Skeletal muscle cell (primary cell): ENCODE data around the gene RDH13.
"Not testable (repeated sequence)": the region's sequence is repeated elsewhere in the genome, so short reads cannot be mapped to it uniquely, and the experiment has no call there.

ENCODE experiments used
- DNase-seq: peaks from one replicate; pipeline ENCODE4 v3.0.0-alpha.2; 2010; ENCODE audit warnings: low read depth
- H3K4me3 ChIP-seq: 2 replicates; pipeline ENCODE4 v1.5.1; 2011; ENCODE audit warnings: low read depth, mild to moderate bottlenecking, control low read depth, low read length, moderate library complexity

RDH13 gene

GRCh38 chr19:55053735-55054134 lies 9.2 kb downstream of the RDH13 start:
- DNase-seq: no peak
- H3K4me3 ChIP-seq: no peak overlapping the region

DNA sequence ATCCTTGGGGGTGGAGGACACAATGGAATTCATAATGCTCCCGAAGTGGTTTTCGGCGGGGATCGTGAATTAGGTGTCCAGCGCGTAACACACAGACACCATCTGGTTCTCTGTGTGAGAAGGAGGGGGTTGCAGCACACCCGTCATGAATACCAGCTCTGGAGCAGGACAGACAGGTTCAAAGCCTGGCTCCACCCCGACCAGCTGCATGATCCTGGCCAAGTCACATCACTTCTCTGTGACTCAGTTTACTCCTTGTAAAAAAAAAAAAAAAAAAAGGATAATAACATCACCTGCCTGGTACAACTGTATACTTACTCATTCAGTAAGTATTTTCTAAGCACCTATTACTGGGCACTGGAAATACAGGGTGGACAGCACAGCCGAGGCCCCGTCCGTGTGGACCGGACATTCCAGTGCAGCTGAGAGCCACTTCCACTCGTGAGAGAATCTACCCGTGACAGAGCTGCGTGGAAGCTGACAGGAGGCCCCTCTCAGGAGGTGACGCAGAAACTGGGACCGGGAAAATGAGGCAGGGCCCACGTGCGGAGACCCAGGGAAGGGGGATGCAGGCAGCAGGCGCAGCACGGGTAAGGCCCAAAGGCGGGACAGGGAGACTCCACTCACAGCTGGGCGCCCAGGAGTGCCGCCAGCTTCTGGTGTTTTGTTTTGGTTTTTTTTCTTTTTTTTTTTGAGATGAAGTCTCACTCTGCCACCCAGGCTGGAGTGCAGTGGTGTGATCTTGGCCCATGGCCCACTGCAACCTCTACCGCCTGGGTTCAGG lies 12.0 kb downstream of the RDH13 start:
- no peak for DNase-seq
- no peak overlapping the region for H3K4me3 ChIP-seq

GRCh38 chr19:55048446-55048845 lies 14.5 kb downstream of the RDH13 start:
- DNase-seq: no peak
- H3K4me3 ChIP-seq: no peak overlapping the region

DNA sequence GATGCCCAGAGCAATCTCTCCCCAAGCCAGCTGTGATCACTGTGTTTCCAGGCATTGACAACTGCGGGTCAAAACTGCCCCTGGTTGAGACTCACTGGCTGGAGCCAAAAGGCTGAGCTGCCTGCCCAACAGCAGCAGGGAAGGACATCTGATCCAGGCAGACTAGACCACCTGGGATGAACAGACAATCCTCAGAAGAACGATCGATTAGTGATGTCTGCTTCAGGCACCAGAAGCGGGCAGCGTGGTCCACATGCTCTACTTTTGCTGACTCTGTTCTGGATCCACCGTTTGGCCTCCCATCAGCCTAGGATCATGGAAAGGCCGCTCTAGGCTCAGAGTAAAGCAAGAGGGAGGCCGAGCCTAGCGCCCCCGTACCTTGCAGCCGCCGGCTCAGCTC lies 15.0 kb downstream of the RDH13 start:
- H3K4me3 ChIP-seq: no peak overlapping the region
- DNase-seq: no peak

- H3K4me3 ChIP-seq: no peak overlapping the region
- no peak for DNase-seq
Observed at GRCh38 chr19:55046975-55047622, 15.8 kb downstream of the RDH13 start.

GRCh38 chr19:55044771-55045716 lies 17.9 kb downstream of the RDH13 start:
- H3K4me3 ChIP-seq: no peak overlapping the region

DNA sequence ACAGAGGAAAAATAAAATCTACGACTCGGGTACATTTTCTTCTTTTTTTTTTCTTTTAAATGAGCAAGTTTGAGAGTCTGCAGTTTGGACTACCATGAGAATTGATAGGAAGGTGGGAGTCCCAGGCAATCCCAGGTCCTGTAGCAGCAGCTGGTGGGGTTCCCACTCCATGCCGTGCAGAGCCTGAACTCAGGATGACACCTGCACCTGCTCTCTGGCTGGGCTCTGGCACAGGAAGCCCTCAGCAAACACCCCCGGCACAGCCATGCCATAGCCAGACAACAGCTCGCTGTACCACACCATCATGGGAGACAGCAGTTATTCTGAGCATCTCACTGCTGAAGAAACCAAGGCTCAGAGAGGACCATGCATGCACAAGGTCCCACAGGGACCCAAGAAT lies 18.7 kb downstream of the RDH13 start:
- DNase-seq: no peak
- no peak overlapping the region for H3K4me3 ChIP-seq

More at GRCh38 chr19:55044771-55045716, 17.9 kb downstream of the RDH13 start:
- no peak for DNase-seq

- DNase-seq: no peak
- H3K4me3 ChIP-seq: no peak overlapping the region
Observed at GRCh38 chr19:55042688-55043087, 20.3 kb downstream of the RDH13 start.

DNA sequence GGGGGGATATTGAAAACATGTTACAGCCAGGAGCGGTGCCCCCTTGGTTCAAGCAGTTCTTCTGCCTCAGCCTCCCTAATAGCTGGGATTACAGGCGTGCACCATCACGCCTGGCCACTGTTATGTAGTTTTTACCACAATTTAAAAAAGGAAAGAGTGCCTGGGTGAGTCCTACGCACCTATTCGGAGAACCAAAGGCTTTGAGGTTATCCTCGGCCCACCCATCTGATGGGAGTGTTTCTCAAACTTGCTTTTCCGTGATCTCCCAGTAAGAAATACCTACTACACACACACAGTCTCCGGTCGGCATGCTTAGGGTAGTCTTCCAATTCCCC lies 20.6 kb downstream of the RDH13 start:
- H3K4me3 ChIP-seq: no peak overlapping the region
- DNase-seq: no peak

GRCh38 chr19:55041627-55042343 lies 21.2 kb downstream of the RDH13 start:
- DNase-seq: no peak
- no peak overlapping the region for H3K4me3 ChIP-seq

GRCh38 chr19:55041244-55041626 lies 21.7 kb downstream of the RDH13 start:
- DNase-seq: no peak
- H3K4me3 ChIP-seq: no peak overlapping the region

DNA sequence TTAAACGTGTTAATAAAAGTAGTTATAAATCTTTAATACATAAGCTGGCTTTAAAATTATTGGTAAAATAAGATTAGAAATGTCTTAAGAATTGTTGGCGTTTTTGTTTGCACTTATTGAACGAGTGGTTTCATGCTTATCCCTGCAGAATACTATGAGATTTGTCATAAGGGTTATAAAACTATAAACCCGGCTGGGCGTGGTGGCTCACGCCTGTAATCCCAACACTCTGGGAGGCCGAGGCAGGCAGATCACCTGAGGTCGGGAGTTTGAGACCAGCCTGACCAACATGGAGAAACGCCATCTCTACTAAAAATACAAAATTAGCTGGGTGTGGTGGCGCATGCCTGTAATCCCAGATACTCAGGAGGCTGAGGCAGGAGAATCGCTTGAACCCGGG lies 22.3 kb downstream of the RDH13 start:
- H3K4me3 ChIP-seq, DNase-seq: not testable (repeated sequence)

- not testable (repeated sequence) for H3K4me3 ChIP-seq, DNase-seq
Observed at GRCh38 chr19:55037603-55038002, 25.3 kb downstream of the RDH13 start.

DNA sequence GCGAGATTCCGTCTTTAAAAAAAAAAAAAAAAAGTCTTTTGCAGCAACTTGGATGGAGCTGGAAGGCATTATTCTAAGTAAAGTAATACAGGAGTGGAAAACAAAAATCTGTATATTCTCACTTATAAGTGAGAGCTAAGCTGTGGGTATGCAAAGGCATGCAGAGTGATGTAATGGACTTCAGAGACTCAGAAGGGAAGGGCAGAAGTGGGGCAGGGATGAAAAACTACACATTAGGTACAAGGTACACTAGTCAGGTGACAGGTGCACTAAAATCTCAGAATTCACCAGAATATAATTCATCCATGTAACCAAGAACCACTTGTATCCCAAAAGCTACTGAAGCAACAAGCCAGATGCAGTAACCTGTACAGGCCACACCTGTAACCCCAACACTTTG lies 26.9 kb downstream of the RDH13 start:
- DNase-seq: no peak
- no peak overlapping the region for H3K4me3 ChIP-seq

DNA sequence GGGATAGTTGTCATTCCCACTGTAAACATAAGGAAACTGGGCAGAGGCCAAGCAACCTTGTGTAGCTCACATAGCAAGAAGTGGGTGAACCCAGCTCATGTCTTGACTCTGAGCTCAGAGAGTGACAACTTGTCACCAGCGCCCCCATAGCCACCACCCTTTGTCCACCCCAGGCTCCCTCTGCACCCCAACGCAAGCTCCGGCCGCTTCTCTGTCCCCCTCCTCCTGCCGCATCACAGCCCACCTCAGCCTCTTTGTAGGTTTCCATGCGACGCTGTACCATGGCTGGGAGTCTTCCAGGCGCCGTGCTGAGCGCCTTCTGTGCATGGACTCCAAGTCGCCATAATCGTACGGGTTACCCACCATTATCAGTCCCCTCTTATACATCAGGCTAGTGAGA lies 28.2 kb downstream of the RDH13 start:
- no peak overlapping the region for H3K4me3 ChIP-seq
- no peak for DNase-seq

DNA sequence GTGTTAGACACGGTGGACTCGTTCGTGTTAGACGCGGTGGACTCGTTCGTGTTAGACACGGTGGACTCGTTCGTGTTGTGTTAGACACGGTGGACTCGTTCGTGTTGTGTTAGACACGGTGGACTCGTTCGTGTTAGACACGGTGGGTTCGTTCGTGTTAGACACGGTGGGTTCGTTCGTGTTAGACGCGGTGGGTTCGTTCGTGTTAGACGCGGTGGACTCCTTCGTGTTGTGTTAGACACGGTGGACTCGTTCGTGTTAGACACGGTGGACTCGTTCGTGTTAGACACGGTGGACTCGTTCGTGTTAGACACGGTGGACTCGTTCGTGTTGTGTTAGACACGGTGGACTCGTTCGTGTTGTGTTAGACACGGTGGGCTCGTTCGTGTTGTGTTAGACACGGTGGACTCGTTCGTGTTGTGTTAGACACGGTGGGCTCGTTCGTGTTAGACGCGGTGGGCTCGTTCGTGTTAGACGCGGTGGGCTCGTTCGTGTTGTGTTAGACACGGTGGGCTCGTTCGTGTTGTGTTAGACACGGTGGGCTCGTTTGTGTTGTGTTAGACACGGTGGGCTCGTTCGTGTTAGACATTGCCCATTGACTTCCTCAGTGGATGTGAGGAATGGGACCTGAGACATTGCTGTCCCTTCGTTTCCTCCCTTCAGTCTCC lies 29.8 kb downstream of the RDH13 start:
- not testable (repeated sequence) for DNase-seq, H3K4me3 ChIP-seq

DNA sequence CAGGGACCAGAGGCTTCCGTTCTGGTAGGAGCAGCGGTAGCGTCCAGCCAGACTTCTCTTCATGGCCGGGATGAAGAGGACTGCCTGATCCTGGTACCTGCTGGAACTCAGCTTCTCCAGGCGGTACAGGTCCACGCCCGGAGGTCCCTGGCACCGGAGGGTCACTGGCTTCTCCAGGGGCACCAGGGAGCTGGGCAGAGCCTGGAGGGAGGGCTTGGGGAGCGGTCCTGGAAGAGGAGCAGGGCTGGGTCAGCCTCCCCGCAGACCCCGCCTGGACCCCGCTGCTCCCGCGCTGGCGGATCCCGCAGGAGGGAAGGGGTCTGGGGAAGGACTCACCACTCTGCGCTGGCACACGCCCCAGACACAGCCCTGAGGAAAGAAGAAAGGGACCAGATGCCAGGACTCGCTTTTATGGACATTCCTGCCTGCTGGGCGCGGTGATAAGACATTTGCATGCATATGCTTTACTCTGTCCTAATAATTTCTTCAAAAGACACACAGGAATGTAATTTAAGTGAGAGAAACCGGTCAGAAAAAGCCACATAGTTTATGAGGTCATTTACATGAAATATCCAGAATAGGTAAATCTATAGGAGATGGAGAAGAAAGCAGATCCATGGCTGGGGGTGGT lies 30.7 kb downstream of the RDH13 start:
- DNase-seq: no peak

GRCh38 chr19:55031178-55031577 lies 31.8 kb downstream of the RDH13 start:
- no peak for DNase-seq

More for the DNA sequence above, 30.7 kb downstream of the RDH13 start:
- no peak overlapping the region for H3K4me3 ChIP-seq

GRCh38 chr19:55028757-55029156 lies 34.2 kb downstream of the RDH13 start:
- no peak overlapping the region for H3K4me3 ChIP-seq
- DNase-seq: no peak

More at GRCh38 chr19:55031178-55031577, 31.8 kb downstream of the RDH13 start:
- no peak overlapping the region for H3K4me3 ChIP-seq
